Kidney tubule cell (primary cell): Measurements from ENCODE around the gene ST6GALNAC5.

ENCODE experiments used
- DNase-seq: peaks from one replicate; pipeline ENCODE4 v3.0.0-alpha.2; 2018; ENCODE audit warnings: low spot score

The ST6GALNAC5 gene

GRCh38 chr1:77048615-77049005, 181.3 kb downstream of the ST6GALNAC5 start:
- no peak for DNase-seq

DNA sequence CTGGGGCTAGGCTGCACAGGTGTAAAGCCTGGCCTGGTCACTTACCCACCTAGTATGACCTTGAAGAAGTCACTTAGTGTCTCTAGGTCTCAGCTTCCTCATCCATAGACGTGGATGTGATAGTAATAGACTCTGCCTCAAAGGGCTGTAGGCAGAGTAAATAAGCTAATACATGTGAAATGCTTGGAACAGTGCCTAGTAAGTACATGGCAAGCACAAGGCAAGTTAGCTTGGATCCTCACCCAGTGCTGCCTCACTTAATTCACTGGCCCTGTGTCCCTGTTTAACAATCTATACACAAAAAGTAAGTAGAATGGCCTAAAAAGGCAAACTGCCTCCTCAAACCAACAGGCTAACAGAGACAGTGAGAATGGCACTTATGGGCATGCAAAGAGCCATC, 184.1 kb downstream of the ST6GALNAC5 start:
- DNase-seq, result no peak

GRCh38 chr1:77056525-77056924, 189.2 kb downstream of the ST6GALNAC5 start:
- DNase-seq, result no peak

- no peak for DNase-seq
These were observed 190.8 kb downstream of the ST6GALNAC5 start for GRCh38 chr1:77057994-77058585.

GRCh38 chr1:77060000-77060399, 192.7 kb downstream of the ST6GALNAC5 start:
- peak; percentile 14 for DNase-seq

DNA sequence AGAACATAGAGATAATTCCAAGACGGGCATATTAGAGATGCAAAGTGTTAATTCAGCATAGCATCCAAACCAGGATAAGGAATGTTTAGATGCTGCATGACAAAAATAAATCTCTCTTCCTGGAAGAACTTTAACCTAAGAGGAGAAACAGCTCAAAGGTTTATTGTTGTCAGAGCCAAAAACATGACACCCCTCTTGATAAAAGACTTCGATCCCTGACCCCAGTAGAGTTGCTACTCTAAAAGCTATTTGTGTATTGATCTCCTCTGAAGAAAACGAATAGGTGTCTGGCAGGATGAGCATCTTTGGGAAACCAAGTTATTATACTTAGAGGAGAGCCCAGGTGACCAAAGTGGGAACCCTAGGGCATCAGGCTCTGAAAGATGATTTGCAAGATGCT, 193.9 kb downstream of the ST6GALNAC5 start:
- no peak for DNase-seq

- DNase-seq, result peak; percentile 13
These were observed 195.8 kb downstream of the ST6GALNAC5 start for GRCh38 chr1:77063118-77063517.

- no peak for DNase-seq
These were observed 197.0 kb downstream of the ST6GALNAC5 start for GRCh38 chr1:77064246-77064645.

GRCh38 chr1:77065693-77066342, 198.5 kb downstream of the ST6GALNAC5 start:
- DNase-seq, result no peak

DNA sequence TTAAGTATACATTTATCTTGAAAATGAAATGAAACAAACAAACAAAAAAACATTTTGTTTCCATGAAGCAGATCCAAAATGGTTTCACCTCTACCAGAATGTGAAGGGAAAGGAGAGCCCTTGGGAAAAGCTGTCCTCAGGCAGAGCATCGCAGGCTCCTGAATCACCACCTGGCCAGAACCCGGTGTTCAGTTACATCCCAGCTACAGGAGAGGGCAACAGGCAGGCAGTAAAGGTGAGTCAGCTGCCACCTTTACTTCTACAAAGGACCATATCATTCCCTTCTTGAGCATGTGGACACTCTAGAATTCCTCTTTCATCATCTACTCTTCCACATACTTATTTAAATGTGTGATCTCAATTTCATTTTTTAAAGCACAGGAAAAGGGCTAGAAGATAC, 200.7 kb downstream of the ST6GALNAC5 start:
- DNase-seq, result peak; percentile 54

- DNase-seq, result no peak
These were observed 209.5 kb downstream of the ST6GALNAC5 start for GRCh38 chr1:77076759-77077158.

GRCh38 chr1:77081834-77082233, 214.6 kb downstream of the ST6GALNAC5 start:
- no peak for DNase-seq

GRCh38 chr1:77084457-77084856, 217.2 kb downstream of the ST6GALNAC5 start:
- no peak for DNase-seq

DNA sequence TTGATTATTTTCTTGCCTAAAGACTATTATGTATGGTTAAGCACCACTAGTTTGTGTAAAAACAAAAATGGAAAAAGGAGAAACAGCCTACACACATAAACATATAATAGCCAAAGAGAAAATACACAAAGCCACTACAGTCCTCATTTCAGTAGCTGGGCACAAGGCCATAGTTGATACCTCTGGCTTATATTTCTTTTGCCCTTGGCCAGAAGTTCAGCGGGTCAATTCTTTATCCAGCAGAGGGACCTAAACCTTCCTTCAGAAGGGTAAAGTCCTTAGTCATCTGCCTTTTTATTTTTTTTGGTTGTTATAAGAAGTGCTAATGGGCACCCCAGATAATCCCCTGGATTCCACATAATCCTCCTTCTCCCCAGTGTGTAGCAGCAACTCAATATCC, 217.8 kb downstream of the ST6GALNAC5 start:
- DNase-seq, result no peak

DNA sequence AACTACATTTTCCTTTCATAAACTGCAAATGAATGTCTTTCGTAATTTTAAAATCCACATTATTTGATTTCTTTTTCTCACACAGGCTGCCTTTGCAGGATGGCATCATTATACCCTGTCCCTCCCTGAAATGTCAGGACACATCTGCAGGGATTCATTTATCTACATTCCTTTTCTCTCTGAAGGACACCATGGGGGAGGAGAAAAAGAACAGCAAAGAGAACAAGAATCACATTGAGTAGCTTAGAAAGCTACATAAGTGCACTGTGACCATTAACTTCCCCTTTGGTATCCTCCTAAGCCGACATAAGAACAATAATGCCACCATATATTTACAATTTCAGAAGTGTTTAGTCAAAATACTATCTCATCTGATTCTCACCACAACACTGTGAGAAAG, 222.5 kb downstream of the ST6GALNAC5 start:
- no peak for DNase-seq

- DNase-seq, result no peak
These were observed 228.0 kb downstream of the ST6GALNAC5 start for GRCh38 chr1:77095236-77095635.

GRCh38 chr1:77096496-77097255, 229.4 kb downstream of the ST6GALNAC5 start:
- no peak for DNase-seq

DNA sequence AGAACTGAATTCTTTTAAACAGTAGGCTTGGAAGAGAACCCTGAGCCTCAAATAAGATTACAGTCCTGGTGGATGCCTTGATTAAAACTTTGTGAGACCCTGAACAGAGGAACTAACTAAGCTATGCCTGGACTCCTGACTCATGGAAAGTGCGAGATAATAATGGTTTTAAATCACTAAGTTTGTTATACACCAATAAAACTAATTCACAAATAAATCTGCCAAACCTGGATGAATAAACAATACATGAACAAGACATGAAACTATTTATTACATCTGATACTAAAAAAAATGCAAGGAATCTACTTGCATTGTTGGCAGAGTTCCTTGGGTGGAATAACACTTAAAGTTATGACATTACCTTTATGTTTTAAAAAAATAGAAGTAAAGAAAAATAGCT, 233.6 kb downstream of the ST6GALNAC5 start:
- no peak for DNase-seq

DNA sequence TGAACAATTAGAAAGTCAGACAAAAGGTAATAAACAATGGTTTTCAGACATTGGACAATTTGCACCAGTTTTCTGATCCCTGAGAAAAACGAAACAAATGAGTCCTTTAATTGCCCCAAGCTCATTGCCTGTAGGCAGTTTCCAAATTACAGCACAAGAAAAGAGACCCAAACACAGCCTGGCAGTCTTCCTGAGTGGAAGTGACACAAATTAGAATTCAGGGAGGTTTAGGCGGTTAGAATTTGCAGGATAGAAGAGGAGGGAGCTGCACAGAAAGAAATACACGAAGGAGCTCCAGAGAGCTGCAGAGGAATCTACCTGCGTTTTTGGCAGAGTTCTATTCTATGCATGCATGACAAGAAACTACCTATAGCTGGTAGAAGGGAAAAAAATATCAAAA, 236.2 kb downstream of the ST6GALNAC5 start:
- no peak for DNase-seq

DNA sequence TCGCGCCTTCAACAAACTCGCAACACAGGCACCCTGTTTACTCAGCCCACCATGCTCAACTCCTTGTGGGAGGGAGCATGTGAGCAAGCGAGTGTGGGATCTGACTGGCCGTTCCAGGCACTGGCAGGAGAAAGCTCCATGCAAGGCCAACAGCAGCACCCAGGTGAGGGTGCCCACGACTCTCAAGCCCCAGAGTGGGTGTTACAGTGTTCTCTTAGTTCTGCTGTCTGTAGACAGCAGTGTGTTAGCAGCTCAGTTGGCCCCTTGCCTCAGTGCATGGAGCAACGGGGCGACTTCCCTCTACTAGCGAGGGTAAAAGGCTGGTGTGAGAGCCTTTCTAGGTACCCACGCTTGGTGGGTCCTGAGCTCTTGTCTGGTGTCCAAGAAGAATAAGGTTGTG, 237.4 kb downstream of the ST6GALNAC5 start:
- DNase-seq, result no peak
